ENCODE data around the gene C2orf68. TPM values are rescaled to one million over a fixed set of nuclear protein-coding genes. Genes with fewer than 3 reads are reported as not detected.

C2orf68 gene
- total and polyA plus RNA-seq, 2 of the 8 experiments (the other 6 are each of a cell fraction or from before 2014, with no cell fraction given) = 46.3 to 49.4 TPM

- TF ChIP-seq CHD7 (IDR thresholded peaks at IDR 0.05; ENCODE audit: insufficient replicate concordance, low read length) (no peak), SRF (IDR thresholded peaks at IDR 0.05; ENCODE audit: low read depth, low read length) (no peak), E2F6 (IDR thresholded peaks at IDR 0.05) (no peak), SIX5 (IDR thresholded peaks at IDR 0.05; ENCODE audit: low read depth, low read length) (no peak), TCF12 (IDR thresholded peaks at IDR 0.05; ENCODE audit: low read depth, low read length) (no peak), PHF8 (conservative IDR thresholded peaks at IDR 0.05; ENCODE audit: low read depth, low read length) (no peak)
These were observed 23.1 kb upstream of the C2orf68 start (continued) for GRCh38 chr2:85635011-85635410.
